HepG2 (cell line): ENCODE measurements around the gene RNASE11. TPM values are rescaled to one million over a fixed set of nuclear protein-coding genes. Genes with fewer than 3 reads are reported as not detected.
"Not testable (repeated sequence)": the region's sequence is repeated elsewhere in the genome, so short reads cannot be mapped to it uniquely, and the experiment has no call there.

Source experiments
- ATAC-seq: fragments of 200-7000 bp; cut with Tn5 transposase; 3 replicates; pipeline ENCODE4 v1.9.1; 2020; ENCODE audit warnings: mild to moderate bottlenecking, moderate library complexity
- BruUV-seq: library from RNA; stranded (reverse); fragments of 400-500 nt; replicated peaks from 2 replicates; lab custom pipeline; 2021; lab: Mats Ljungman, UMichigan
- CTCF ChIA-PET: fragments of 300-600 bp; formaldehyde crosslinking; extraction: SDS; loops from one replicate; lab custom pipeline; 2021; ENCODE audit warnings: low total read pairs, inconsistent platforms, low intra/inter-chr PET ratio; lab: Yijun Ruan, JAX
- POLR2A ChIA-PET: fragments of 350-600 bp; sonication (Branson Sonifier 250); formaldehyde crosslinking; loops from one replicate; lab custom pipeline; 2020; ENCODE audit warnings: antibody characterized with exemption, inconsistent platforms; lab: Yijun Ruan, JAX
- DNase-seq: peaks from one replicate; pipeline ENCODE4 v3.0.0-alpha.2; 2015; ENCODE audit warnings: low spot score
- FAIRE-seq: peaks from 3 replicates; lab custom pipeline; 2011; peaks lifted over from hg19 to GRCh38; lab: Jason Lieb, UNC
- H2AFZ ChIP-seq: one replicate; pipeline ENCODE4 v1.6.1; 2011; ENCODE audit warnings: low read length, inconsistent platforms
- H3K27ac ChIP-seq: fragments of 300-600 bp; 3 replicates; pipeline ENCODE4 v1.8.0; 2011; ENCODE audit warnings: mixed run types, mild to moderate bottlenecking, mixed read lengths, low read length, inconsistent platforms; ENCODE audit not compliant: insufficient read depth; ENCODE audit errors: extremely low read length
- H3K27me3 ChIP-seq, 2 experiments: fragments of 200-600 bp in 1 of 2; 2 replicates in 1 of 2; 3 replicates in 1 of 2; pipeline versions ENCODE4 v1.6.0 to v1.8.0; 2011; ENCODE audit warnings: low read length in 2 of 2, mild to moderate bottlenecking in 2 of 2, moderate library complexity in 2 of 2, inconsistent platforms in 1 of 2; ENCODE audit not compliant: insufficient read depth in 2 of 2, control insufficient read depth in 1 of 2
- H3K36me3 ChIP-seq, 2 experiments: fragments of 200-600 bp in 1 of 2; replicated peaks in 1 of 2; 2 replicates in 1 of 2; 3 replicates in 1 of 2; pipeline versions ENCODE4 v1.5.1 to v1.8.0; 2011; ENCODE audit warnings: low read length in 2 of 2, inconsistent platforms in 1 of 2; ENCODE audit not compliant: insufficient read depth in 2 of 2, control insufficient read depth in 1 of 2
- H3K4me1 ChIP-seq: 2 replicates; pipeline ENCODE4 v1.5.1; 2012; ENCODE audit warnings: low read length, inconsistent platforms; ENCODE audit not compliant: insufficient read depth
- H3K4me2 ChIP-seq: 2 replicates; pipeline ENCODE4 v1.6.0; 2011; ENCODE audit warnings: low read depth, low read length, inconsistent platforms
- H3K4me3 ChIP-seq, 3 experiments: fragments of 200-600 bp in 1 of 3; sonication (generic), shearing (Covaris generic) in 1 of 3; replicated peaks in 1 of 3; 2 replicates each; pipeline ENCODE4 v1.5.1; 2011 to 2016; ENCODE audit warnings: low read length in 3 of 3, inconsistent platforms in 2 of 3, low read depth in 2 of 3, mild to moderate bottlenecking in 2 of 3, control low read depth in 1 of 3, mixed read lengths in 1 of 3; ENCODE audit not compliant: insufficient read depth in 1 of 3
- H3K79me2 ChIP-seq: one replicate; pipeline ENCODE4 v1.6.1; 2011; ENCODE audit warnings: low read length, inconsistent platforms; ENCODE audit not compliant: insufficient read depth
- H3K9ac ChIP-seq: 2 replicates; pipeline ENCODE4 v1.6.0; 2011; ENCODE audit warnings: mild to moderate bottlenecking, low read depth, low read length, inconsistent platforms; ENCODE audit not compliant: insufficient read depth
- H3K9me3 ChIP-seq: 2 replicates; pipeline ENCODE4 v1.5.1; 2012; ENCODE audit warnings: mild to moderate bottlenecking, low read length
- H4K20me1 ChIP-seq: 2 replicates; pipeline ENCODE4 v1.6.0; 2011; ENCODE audit warnings: inconsistent platforms, mild to moderate bottlenecking, low read length, moderate library complexity; ENCODE audit not compliant: insufficient read depth
- GATAD1 ChIP-seq: IDR thresholded peaks from 2 replicates; pipeline ENCODE4 v1.6.1; 2016; ENCODE audit warnings: missing genetic modification reagents, missing compliant biosample characterization
- HOXA9 ChIP-seq: sonication (generic); formaldehyde crosslinking; IDR thresholded peaks from 2 replicates; pipeline ENCODE4 v1.8.1; 2022; ENCODE audit warnings: missing genetic modification reagents, mild to moderate bottlenecking, moderate library complexity, borderline replicate concordance
- SOX5 ChIP-seq: IDR thresholded peaks from 2 replicates; pipeline ENCODE4 v1.6.1; 2016; ENCODE audit warnings: borderline replicate concordance
- ZNF589 ChIP-seq: sonication (generic); formaldehyde crosslinking; conservative IDR thresholded peaks from 2 replicates; pipeline ENCODE4 v1.8.0; 2022; ENCODE audit warnings: mild to moderate bottlenecking, moderate library complexity, missing genetic modification reagents
- WGBS: methylation state at CpG from one replicate; pipeline ENCODE4 v1.1.6; 2017; ENCODE audit warnings: low lambda C conversion rate; 5-methylcytosine and 5-hydroxymethylcytosine counted together
- in situ Hi-C: cut with HindIII; loops from 2 replicates; pipeline ENCODE4 v1.10.0; 2017; ENCODE audit warnings: low pct_unique_long_range_greater_than_20kb; ENCODE audit not compliant: extremely low pct_ligation_motif_present
- intact Hi-C: fragments of 100-400 bp; cut with micrococcal nuclease; formaldehyde crosslinking; loops from one replicate; pipeline ENCODE4 v1.10.0; 2022; ENCODE audit not compliant: unreplicated experiment
- polyA plus RNA-seq, 8 experiments: library from polyadenylated mRNA; depleted of rRNA in 3 of 8; stranded (reverse) in 7 of 8; unstranded in 1 of 8; fragments of >200 nt; fragmentation: Illumina TruSeq in 4 of 8; extraction: Trizol in 4 of 8; gene quantifications; 2 replicates each; pipeline versions ENCODE4 v1.2.1 to v1.2.3, GENCODE V29; 2011 to 2016; ENCODE audit warnings: low read depth in 4 of 8, missing spikeins in 1 of 8, mixed read lengths in 1 of 8; ENCODE audit not compliant: insufficient read depth in 1 of 8
- total RNA-seq, 5 experiments: library from RNA; depleted of rRNA; stranded (reverse); fragments of >200 nt; fragmentation: Illumina TruSeq; extraction: Trizol; gene quantifications; 2 replicates each; pipeline ENCODE4 v1.2.3, GENCODE V29; 2016; ENCODE audit warnings: low read depth in 1 of 5

RNASE11 gene
- total and polyA plus RNA-seq, 2 of the 13 experiments (the other 11 are each of a cell fraction or from before 2014, with no cell fraction given), result not detected

DNA sequence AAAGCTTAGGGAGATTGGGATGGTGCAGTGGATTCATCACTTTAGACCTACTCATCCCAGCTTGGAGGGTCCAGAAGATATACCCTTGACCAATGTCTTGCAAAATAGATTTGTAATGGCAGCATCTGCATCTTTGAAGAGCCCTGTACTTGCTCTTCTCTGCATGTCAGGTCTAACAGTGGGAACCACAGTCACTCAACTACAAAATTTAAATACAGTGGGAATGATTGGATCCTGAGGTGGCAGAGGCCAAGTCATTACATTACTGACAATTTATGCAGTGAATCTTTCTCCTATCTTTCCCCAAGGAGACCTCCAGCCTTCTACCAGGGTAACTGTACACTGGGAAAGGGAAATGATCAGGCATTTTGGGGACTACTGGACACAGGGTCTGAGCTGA lies 18.7 kb downstream of the RNASE11 start:
- in situ Hi-C loops (no loop called here), intact Hi-C loops (no loop called here)
- no peak overlapping the region for H3K27ac ChIP-seq
- no peaks in the 10 kb centered on the region for H3K9me3 ChIP-seq
- no peak overlapping the region for H3K4me3 ChIP-seq
- H3K27me3 ChIP-seq, result no peaks in the 10 kb centered on the region
- no TSS peak for BruUV-seq
- no peak overlapping the region for H2AFZ ChIP-seq
- DNase-seq (no peak), ATAC-seq (no peak), FAIRE-seq (no peak)
- ChIA-PET POLR2A (no interaction called here), CTCF (no interaction called here)
- no peak overlapping the region for H3K9ac ChIP-seq
- no peaks in the 10 kb centered on the region for H3K79me2 ChIP-seq
- no peaks in the 10 kb centered on the region for H3K36me3 ChIP-seq
- H3K4me1 ChIP-seq, result no peaks in the 10 kb centered on the region
- H3K4me2 ChIP-seq, result no peak overlapping the region
- H4K20me1 ChIP-seq, result no peaks in the 10 kb centered on the region
- TF ChIP-seq GATAD1 (CRISPR knock-in tag) (no peak), HOXA9 (no peak)

DNA sequence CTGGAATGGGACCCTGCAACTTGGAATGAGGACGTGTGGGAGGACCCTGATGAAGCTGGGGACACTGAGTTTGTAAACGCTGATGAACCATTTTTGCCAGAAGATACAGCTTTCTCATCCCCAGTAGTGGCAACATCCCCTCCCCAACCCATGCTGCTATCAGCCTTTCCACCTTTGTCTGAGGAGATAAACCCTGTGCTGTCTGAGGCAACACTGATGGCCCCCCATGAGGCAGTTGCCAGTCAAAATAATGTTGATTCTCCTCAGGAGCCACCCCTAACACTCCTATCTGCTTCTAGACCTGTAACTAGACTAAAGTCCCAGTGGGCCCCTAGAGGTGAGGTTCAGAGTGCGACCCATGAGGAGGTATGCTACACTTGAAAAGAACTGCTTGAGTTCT lies 19.4 kb downstream of the RNASE11 start:
- Histone ChIP-seq H3K27me3 (no peaks in the 10 kb centered on the region), H3K4me1 (no peaks in the 10 kb centered on the region), H3K4me3 (no peak overlapping the region), H3K9me3 (no peaks in the 10 kb centered on the region), H3K36me3 (no peaks in the 10 kb centered on the region), H2AFZ (no peak overlapping the region), H3K79me2 (no peaks in the 10 kb centered on the region), H3K4me2 (no peak overlapping the region), H4K20me1 (no peaks in the 10 kb centered on the region), H3K9ac (no peak overlapping the region), H3K27ac (no peak overlapping the region)
- DNase-seq (no peak), FAIRE-seq (no peak), ATAC-seq (no peak)
- 8% methylated on average over 3 of the region's 3 CpGs for WGBS
- ChIA-PET CTCF (no interaction called here), POLR2A (no interaction called here)
- TF ChIP-seq ZNF589 (CRISPR knock-in tag) (no peak), SOX5 (CRISPR knock-in tag) (no peak)
- no TSS peak for BruUV-seq
- intact Hi-C loops (no loop called here), in situ Hi-C loops (no loop called here)

DNA sequence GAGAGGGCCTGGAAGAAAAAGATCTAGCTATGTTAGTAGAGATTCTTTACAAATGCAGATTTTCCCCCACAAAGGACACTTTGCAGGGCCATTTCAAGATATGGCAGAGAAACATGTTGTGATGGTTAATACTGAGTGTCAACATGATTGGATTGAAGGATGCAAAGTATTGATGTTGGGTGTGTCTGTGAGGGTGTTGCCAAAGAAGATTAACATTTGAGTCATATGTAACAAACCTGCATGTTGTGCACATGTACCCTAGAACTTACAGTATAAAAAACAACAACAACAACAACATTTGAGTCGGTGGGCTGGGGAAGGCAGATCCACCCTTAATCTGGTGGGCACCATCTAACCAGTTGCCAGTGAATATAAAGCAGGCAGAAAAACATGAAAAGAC lies 20.6 kb downstream of the RNASE11 start:
- H3K27me3 ChIP-seq, H4K20me1 ChIP-seq, H3K4me3 ChIP-seq, H3K36me3 ChIP-seq, CTCF ChIA-PET, in situ Hi-C loops, H3K4me2 ChIP-seq, H2AFZ ChIP-seq, FAIRE-seq, intact Hi-C loops, POLR2A ChIA-PET, DNase-seq, H3K9me3 ChIP-seq, H3K9ac ChIP-seq, BruUV-seq, H3K27ac ChIP-seq, H3K4me1 ChIP-seq, ATAC-seq, H3K79me2 ChIP-seq: not testable (repeated sequence)
- WGBS, result 0% methylated on average over 1 of the region's 1 CpG
